Neural cell (in vitro differentiated cells): ENCODE results near the gene SLC5A5. TPM values are rescaled to one million over a fixed set of nuclear protein-coding genes. Genes with fewer than 3 reads are reported as not detected.

Experiments used
- H2AFZ ChIP-seq: fragments of 200-600, 300-800 bp; sonication (generic), shearing (Covaris generic); 2 replicates; pipeline ENCODE4 v1.6.0; 2014; ENCODE audit warnings: low read depth, mild to moderate bottlenecking, antibody characterized with exemption, low read length, moderate library complexity
- H3F3A ChIP-seq: fragments of 200-600 bp; shearing (Covaris generic); 2 replicates; pipeline ENCODE4 v1.6.1; 2016; ENCODE audit warnings: mild to moderate bottlenecking, moderate library complexity, mixed read lengths, antibody characterized with exemption, low read length; ENCODE audit not compliant: insufficient read depth, poor library complexity, severe bottlenecking
- H3K27ac ChIP-seq: fragments of 200-600, 300-800 bp; sonication (generic), shearing (Covaris generic); 2 replicates; pipeline ENCODE4 v1.5.1; 2014; ENCODE audit warnings: mild to moderate bottlenecking, low read length, moderate library complexity
- H3K27me3 ChIP-seq: fragments of 300-800, 200-600 bp; sonication (generic), shearing (Covaris generic); 2 replicates; pipeline ENCODE4 v1.6.0; 2014; ENCODE audit warnings: mild to moderate bottlenecking, low read depth, low read length, moderate library complexity; ENCODE audit not compliant: insufficient read depth
- H3K36me3 ChIP-seq: fragments of 300-800, 200-600 bp; sonication (generic), shearing (Covaris generic); 2 replicates; pipeline ENCODE4 v1.5.1; 2014; ENCODE audit warnings: mild to moderate bottlenecking, antibody characterized with exemption, low read length, moderate library complexity; ENCODE audit not compliant: insufficient read depth
- H3K4me2 ChIP-seq: fragments of 300-800, 200-600 bp; sonication (generic), shearing (Covaris generic); 2 replicates; pipeline ENCODE4 v1.6.0; 2014; ENCODE audit warnings: mild to moderate bottlenecking, low read length
- H3K4me3 ChIP-seq: fragments of 300-800, 200-600 bp; sonication (generic), shearing (Covaris generic); 2 replicates; pipeline ENCODE4 v1.5.1; 2014; ENCODE audit warnings: mild to moderate bottlenecking, low read length, moderate library complexity
- H3K79me2 ChIP-seq: fragments of 200-600 bp; shearing (Covaris generic); replicated peaks from 2 replicates; pipeline ENCODE4 v1.6.0; 2014; ENCODE audit warnings: mild to moderate bottlenecking, low read length, moderate library complexity; ENCODE audit not compliant: insufficient read depth
- H3K9ac ChIP-seq: fragments of 300-800, 200-600 bp; sonication (generic), shearing (Covaris generic); 2 replicates; pipeline ENCODE4 v1.6.1; 2016; ENCODE audit warnings: mild to moderate bottlenecking, low read length, mixed read lengths
- H3K9me2 ChIP-seq: fragments of 200-600 bp; shearing (Covaris generic); 2 replicates; pipeline ENCODE4 v1.6.1; 2016; ENCODE audit warnings: mild to moderate bottlenecking, low read length, mixed read lengths; ENCODE audit not compliant: insufficient read depth
- H3K9me3 ChIP-seq: fragments of 200-600, 300-800 bp; sonication (generic), shearing (Covaris generic); 2 replicates; pipeline ENCODE4 v1.6.1; 2016; ENCODE audit warnings: mild to moderate bottlenecking, mixed run types, low read length, moderate library complexity, mixed read lengths
- H4K20me1 ChIP-seq: fragments of 200-600 bp; shearing (Covaris generic); 2 replicates; pipeline ENCODE4 v1.6.1; 2016; ENCODE audit warnings: mild to moderate bottlenecking, mixed run types; ENCODE audit not compliant: insufficient read depth
- CTCF ChIP-seq: fragments of 450-650 bp; IDR thresholded peaks from 2 replicates; pipeline ENCODE4 v1.5.1; 2014; ENCODE audit warnings: antibody characterized with exemption, mild to moderate bottlenecking, moderate library complexity; ENCODE audit not compliant: poor library complexity, severe bottlenecking
- EP300 ChIP-seq: fragments of 450-650 bp; conservative IDR thresholded peaks from 2 replicates; pipeline ENCODE4 v1.6.1; 2014; ENCODE audit warnings: antibody characterized with exemption, mild to moderate bottlenecking, moderate library complexity; ENCODE audit not compliant: poor library complexity, severe bottlenecking
- EZH2 ChIP-seq: fragments of 200-600, 300-800 bp; shearing (Covaris generic), sonication (generic); IDR thresholded peaks from 2 replicates; pipeline ENCODE4 v1.6.1; 2014; ENCODE audit warnings: antibody characterized with exemption, low read length, borderline replicate concordance, mild to moderate bottlenecking; ENCODE audit not compliant: insufficient read depth, poor library complexity, severe bottlenecking
- MXI1 ChIP-seq: fragments of 450-650 bp; conservative IDR thresholded peaks from 2 replicates; pipeline ENCODE4 v1.6.1; 2014; ENCODE audit warnings: antibody characterized with exemption, mild to moderate bottlenecking; ENCODE audit not compliant: poor library complexity, severe bottlenecking
- POLR2AphosphoS5 ChIP-seq: IDR thresholded peaks from 2 replicates; pipeline ENCODE4 v1.6.1; 2012
- RAD21 ChIP-seq: fragments of 450-650 bp; conservative IDR thresholded peaks from 2 replicates; pipeline ENCODE4 v1.6.1; 2014; ENCODE audit warnings: antibody characterized with exemption, mild to moderate bottlenecking, moderate library complexity
- REST ChIP-seq: IDR thresholded peaks from 2 replicates; pipeline ENCODE4 v1.6.1; 2012; ENCODE audit warnings: borderline replicate concordance
- SMC3 ChIP-seq: fragments of 450-650 bp; conservative IDR thresholded peaks from 2 replicates; pipeline ENCODE4 v1.6.1; 2014; ENCODE audit warnings: antibody characterized with exemption, mild to moderate bottlenecking, moderate library complexity; ENCODE audit not compliant: poor library complexity
- TAF1 ChIP-seq: IDR thresholded peaks from 2 replicates; pipeline ENCODE4 v1.6.1; 2012; ENCODE audit warnings: low read depth
- polyA plus RNA-seq: library from polyadenylated mRNA; depleted of rRNA; stranded (reverse); fragments of >200 nt; gene quantifications from 2 replicates; pipeline ENCODE4 v1.2.3, GENCODE V29; 2014

SLC5A5 gene
- polyA plus RNA-seq, 1 donor from 2014 or later, result not detected

DNA sequence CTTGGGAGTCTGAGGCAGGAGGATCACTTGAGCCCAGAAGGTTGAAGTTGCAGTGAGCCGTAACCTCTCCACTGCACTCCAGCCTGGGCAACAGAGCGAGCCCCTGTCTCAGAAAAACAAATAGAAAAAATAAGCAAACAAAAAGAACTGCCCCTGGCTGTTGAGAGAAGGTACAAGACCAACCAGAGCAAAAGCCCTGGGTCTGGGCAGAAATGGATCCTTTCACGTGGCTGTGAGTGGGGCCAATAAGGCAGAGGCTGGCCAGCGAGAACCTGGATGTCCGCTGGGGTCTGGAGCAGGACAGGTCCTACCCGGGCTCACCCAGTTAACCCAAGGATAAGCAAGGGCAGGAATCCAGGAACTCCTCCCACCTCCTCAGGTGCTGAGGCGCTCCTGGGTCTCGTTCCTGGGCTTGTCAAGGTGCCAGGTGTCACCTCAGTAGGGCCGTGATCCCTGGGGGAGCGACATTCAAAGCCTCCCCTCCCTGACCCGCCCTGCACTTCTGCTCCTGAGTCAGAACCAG is 4.7 kb upstream of the SLC5A5 start:
- H3K9me3 ChIP-seq, result no peaks in the 10 kb centered on the region
- H3K4me3 ChIP-seq, result no peak overlapping the region
- no peaks in the 10 kb centered on the region for H3F3A ChIP-seq
- no peaks in the 10 kb centered on the region for H3K79me2 ChIP-seq
- no peak for TF ChIP-seq EZH2
- TF ChIP-seq SMC3, result no peak
- no peak for TF ChIP-seq RAD21
- TF ChIP-seq TAF1, result no peak
- no peak for TF ChIP-seq CTCF
- no peak for TF ChIP-seq POLR2AphosphoS5
- TF ChIP-seq MXI1, result no peak
- TF ChIP-seq EP300, result no peak
- no peak for TF ChIP-seq REST
- H2AFZ ChIP-seq, result no peak overlapping the region
- no peak overlapping the region for H3K9ac ChIP-seq
- H3K36me3 ChIP-seq, result no peaks in the 10 kb centered on the region
- no peaks in the 10 kb centered on the region for H3K27me3 ChIP-seq
- no peak overlapping the region for H3K27ac ChIP-seq
- no peak overlapping the region for H3K4me2 ChIP-seq
- no peaks in the 10 kb centered on the region for H4K20me1 ChIP-seq
- no peaks in the 10 kb centered on the region for H3K9me2 ChIP-seq

GRCh38 chr19:17868669-17869068 is 3.1 kb upstream of the SLC5A5 start:
- H3K4me3 ChIP-seq, result no peak overlapping the region
- peaks cover 2% of the 10 kb centered on the region for H3K27me3 ChIP-seq
- no peaks in the 10 kb centered on the region for H3K9me3 ChIP-seq
- no peaks in the 10 kb centered on the region for H3F3A ChIP-seq
- H2AFZ ChIP-seq, result no peak overlapping the region
- no peak overlapping the region for H3K4me2 ChIP-seq
- no peaks in the 10 kb centered on the region for H3K36me3 ChIP-seq
- H4K20me1 ChIP-seq, result no peaks in the 10 kb centered on the region
- H3K9ac ChIP-seq, result no peak overlapping the region
- no peaks in the 10 kb centered on the region for H3K9me2 ChIP-seq
- no peaks in the 10 kb centered on the region for H3K79me2 ChIP-seq
- no peak overlapping the region for H3K27ac ChIP-seq
- TF ChIP-seq REST (no peak), TAF1 (no peak), POLR2AphosphoS5 (no peak), EZH2 (no peak), MXI1 (no peak), SMC3 (no peak), EP300 (no peak), RAD21 (no peak), CTCF (no peak)
